HG03520 (cell line): ENCODE measurements around the gene EBI3.
"Not testable (repeated sequence)": the region's sequence is repeated elsewhere in the genome, so short reads cannot be mapped to it uniquely, and the experiment has no call there.

Experiments used
- ATAC-seq: cut with Tn5 transposase; IDR thresholded peaks from one replicate; pipeline ENCODE4 v1.9.1; 2021; ENCODE audit warnings: mild to moderate bottlenecking, moderate library complexity; ENCODE audit not compliant: unreplicated experiment

EBI3 gene

DNA sequence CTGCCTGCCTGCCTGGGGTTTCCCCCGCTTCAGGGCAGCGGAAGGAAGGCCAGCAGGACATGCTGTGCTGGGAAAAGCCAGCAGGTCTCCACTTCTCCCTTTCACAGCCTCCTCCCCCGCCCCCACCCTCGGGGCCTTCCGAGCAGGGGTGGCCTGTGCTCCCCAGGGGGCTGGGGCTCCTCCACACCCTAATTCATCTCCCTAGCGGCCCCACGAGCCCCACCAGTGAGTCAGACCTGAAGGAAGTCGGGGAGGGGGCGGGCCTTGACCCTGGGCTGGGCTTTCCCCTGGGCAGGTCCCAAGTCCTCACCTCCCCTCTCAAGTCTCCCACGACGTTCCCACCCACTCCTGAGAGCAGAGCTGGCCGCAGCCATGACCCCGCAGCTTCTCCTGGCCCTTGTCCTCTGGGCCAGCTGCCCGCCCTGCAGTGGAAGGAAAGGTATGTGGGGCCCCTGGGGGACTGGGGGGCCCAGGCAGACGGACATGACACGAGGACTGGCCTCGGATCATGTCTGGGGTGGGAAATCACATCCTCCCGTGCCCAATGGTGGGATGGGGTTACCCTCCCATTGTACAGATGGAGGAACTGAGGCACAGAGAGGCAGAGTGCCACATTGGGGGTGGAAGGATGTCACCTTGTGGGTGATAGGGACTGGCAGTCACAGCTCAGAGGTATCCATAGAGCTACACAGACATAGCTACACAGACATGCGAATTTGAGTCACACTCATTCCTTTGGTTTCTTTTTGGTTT is at the start of gene EBI3:
Gene EBI3, plus strand, starts transcription at position 345 of the 753 bp plus-strand sequence. Its CDS starts 28 bp downstream, at position 373.
- ATAC-seq: peak; percentile 47

DNA sequence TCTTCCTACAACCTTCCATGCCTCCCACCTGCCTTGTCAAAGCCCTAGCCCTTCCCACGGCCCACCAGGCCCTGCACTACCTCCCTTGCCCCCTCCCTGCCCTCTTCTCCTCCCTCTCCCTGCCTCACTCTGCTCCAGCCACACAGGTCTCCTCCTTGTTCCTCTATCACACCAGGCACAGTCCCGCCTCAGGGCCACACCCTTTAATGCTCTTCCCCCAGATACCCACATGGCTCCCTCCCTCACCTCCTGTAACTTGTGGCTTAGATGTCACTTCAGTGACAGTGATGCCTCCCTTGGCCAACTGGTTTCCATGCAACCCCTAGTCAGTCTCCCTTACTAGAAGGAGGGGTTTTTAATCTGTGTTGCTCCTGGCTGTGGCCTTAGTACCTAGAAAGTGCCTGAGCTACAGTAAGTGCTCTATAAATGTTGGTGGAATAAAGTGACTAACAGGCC is 48.2 kb upstream of the EBI3 start:
- no peak for ATAC-seq

DNA sequence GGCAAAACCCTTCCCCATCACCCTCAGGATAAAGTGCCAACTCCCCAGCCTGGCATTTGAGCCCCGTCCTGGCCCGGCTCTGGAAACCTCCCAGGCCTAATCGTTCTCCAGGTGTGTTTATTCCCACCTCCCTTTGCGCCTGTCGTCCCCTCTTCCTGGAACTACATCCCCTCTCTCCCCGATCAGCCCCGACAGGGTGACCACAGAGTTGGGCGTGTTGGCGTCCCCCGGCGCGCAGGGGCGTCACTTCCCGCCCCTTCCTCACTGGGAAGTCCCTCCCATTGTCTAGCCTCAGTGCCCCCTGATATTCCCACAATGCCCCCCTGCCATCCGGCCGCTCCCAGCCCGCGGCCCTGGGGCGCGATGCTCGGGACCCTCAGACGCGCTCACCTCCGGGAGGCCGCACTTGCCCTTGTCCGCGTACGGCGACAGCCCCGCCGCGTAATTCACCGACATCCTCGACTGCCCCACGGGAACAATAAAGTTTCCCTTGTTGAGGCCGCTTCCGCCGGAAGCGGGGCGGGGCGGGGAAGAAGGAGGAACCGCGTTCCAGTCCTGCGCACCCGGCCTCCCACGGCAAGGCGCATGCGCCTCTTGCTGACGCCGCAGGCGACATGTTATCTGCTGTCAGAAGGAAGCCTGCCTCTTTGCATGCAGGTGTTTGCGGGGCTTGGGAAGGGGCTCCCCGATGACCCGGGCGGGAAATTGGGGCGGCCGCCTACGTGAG is 47.1 kb upstream of the EBI3 start, which contains the start of the genes ANKRD24 and SIRT6:
Gene ANKRD24, plus strand, starts transcription at position 606 of the 727 bp plus-strand sequence. CDS start 3,737 bp downstream, outside the sequence.
Gene SIRT6, minus strand, starts transcription at position 480 of the 727 bp plus-strand sequence. Its CDS starts 24 bp downstream, at position 456.
- no peak for ATAC-seq

DNA sequence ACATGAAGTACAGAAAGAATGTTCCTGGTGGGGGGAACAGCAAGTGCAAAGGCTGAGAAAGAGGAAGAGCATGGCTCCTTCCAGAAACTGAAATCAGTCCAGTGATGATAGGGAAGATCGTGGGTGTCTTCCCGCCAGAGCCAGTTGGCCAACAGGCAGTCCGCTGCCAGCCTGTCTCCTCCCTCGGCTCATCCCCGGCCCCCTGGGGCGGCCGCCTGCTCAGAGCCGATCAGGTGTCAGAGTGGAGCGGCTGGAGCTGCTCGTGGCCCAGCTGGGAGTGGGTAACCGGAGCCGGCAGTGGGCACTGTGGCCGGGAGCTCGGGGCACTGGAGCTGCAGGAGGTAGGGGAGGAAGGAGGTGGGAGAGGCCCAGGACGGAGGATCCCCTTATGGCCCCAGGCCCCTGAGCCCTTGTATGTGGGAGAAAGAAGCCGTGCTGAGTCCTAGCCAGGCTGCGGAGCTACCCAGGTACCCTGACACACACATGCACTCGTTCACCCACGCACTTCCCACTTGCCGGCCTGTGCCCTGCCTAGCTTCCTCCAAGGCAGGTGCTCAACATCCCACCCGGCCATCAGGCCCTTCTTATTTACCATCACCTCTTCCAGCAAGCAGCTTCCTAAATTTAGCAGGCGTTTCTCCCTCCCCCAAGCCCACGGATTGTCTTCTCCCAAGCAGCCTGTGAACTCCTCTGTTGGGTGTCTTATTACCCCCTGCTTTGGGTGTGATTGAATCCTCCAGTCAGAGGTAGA is 45.2 kb upstream of the EBI3 start:
- no peak for ATAC-seq

DNA sequence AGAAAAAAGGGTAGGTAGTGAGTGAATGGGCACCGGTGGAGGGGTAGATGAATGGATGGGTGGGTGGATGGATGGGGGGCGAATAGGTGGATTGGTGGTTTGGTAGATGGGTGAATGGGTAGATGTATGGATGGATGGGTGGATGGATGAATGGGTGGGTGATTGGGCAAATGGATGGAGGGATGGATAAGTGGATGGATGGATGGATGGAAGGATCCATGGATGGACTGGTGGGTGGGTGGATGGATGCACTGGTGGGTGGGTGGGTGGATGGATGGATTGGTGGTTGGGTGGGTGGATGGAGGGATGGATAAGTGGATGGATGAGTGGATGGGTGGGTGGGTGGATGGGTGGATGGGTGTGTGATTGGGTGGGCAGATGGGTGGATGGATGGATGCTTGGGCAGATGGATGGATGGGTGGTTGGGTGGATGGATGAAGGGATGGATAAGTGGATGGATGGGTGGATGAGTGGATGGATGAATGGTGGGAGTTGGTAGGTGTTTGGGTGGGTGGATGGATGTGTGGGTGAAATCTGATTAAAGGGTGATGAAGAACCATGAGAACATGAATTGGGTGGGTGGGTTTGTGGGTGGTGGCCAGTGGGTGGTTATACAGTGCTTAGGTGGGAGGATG is 44.5 kb upstream of the EBI3 start:
- no peak for ATAC-seq

DNA sequence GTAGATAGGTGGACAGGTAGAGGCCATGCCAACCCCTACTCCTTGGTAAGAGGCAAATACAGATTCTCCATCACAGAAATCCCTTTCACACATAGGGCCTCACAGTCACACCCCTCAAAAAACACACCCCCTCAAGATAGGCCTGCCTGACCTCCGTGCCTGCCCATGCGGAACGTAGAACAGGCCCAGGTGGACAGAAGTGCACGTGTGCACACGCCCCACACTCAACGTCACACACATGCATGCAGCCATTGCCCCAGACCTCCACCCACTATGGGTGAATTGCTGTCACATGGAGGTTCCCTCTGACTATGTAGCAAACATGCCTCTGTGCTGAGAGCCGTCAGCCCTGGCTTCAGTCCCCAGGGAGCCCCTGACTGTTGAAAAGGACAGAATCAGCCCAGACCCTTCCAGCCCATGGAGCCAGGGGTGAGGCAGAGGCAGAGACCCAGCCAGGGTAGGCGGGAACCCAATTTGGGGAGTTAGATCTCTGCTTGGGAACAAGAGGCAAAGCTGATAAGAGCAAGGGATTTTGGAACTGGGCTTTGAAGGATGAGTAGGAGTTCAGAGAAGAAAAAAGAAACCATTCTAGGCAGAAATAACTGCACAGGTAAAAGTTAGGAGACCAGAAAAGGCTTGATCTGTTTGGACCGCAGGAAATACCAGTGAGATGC is 43.8 kb upstream of the EBI3 start:
- no peak for ATAC-seq

DNA sequence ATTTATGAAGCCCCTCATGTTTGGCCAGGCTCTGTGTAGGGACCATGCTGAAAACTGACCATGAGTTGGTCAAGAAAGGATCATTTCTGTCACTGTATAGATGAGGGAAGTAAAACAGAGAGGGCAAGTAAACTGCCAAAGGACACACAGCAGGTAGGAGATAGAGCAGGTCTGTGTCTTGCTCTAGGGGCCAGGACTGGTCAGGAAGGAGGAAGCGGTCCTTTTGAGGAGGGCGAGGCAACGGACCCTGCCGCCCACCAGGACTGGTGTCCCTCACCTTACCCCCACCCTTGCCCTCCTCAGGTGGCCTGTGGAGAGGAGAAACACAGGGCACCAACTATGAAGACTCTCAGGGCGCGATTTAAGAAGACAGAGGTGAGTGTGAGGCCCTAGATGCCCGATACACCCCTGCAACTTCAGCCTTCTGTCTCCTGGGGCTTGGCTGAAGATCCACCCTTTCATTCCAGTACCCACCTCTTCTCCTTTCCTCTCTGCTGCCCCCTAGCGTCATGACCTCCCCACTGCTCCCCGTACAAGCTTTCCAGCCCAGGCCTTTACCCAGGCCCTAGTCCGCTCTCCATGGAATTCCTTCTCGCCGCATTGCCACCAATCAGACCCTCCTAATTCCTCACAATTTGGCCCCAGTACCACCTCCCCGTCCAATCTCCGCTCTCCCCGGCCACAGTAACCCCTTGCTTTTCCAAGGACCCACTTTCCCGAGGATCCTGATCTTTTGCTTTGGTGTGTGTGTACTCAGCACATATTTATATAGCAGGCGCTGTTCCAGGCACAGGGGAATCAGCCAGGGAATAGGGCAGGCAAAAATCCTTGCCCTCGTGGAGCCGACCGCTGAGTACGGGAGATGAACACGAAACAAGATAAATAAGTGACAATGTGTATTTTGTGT is 43.0 kb upstream of the EBI3 start:
- no peak for ATAC-seq

- ATAC-seq: no peak
These were observed 41.8 kb upstream of the EBI3 start for GRCh38 chr19:4187313-4188122.

DNA sequence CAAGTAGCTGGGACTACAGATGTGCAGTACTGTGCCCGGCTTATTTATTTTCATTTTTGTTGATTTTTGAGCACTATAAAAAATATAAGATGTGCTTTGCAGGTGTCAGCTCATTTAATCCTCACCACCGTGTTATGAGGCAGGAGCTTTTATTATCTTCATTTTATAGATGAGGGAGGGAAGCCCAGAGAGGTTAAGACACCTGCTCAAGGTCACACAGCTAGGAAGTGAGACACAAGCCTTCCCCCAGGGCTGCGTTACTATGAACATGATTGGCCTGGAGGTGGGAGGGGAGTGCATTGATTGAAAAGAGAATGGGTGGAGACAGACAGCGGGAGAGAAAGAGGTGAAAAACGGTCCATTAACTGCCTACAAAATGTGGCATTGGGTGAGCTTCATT is 39.7 kb upstream of the EBI3 start:
- no peak for ATAC-seq

GRCh38 chr19:4192537-4192936 is 36.8 kb upstream of the EBI3 start:
- ATAC-seq: not testable (repeated sequence)

- no peak for ATAC-seq
These were observed 35.0 kb upstream of the EBI3 start for GRCh38 chr19:4194353-4194752.

DNA sequence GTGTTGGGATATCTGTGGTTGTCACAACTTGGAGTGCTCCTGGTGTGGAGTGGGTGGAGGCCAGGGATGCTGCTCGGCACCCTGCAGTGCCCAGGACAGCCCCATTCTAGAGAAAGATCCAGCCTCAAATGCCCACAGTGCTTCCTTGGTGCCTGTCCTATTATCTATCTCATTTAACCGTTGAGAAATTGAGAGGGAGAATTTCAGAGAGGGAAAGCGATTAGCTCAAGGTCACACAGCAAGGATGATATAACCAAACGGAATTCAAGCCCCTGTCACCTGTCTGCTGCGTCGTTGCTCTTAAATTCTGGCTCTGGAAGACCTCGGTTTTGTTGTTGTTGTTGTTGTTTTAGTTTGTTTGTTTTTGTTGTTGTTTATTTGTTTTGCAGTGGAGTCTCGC is 33.3 kb upstream of the EBI3 start:
- ATAC-seq: no peak

- ATAC-seq: no peak
These were observed 32.7 kb upstream of the EBI3 start for GRCh38 chr19:4196587-4197148.

DNA sequence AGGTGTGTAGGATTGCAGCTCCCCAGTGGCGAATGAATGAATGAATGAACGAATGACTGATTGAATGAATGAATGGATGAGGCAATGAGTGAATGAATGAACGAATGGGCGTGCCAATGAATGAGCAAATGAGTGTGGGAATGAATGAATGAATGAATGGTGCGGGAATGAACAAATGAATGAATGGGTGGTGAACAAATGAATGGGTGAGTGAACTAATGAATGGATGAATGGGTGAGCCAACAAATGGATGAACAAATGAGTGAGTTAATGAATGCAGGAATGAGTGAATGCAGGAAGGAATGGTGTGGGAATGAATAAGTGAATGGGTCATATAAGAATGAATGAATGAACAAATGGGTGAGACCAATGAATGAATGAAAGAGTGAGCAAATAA is 32.1 kb upstream of the EBI3 start:
- no peak for ATAC-seq

GRCh38 chr19:4197625-4198466 is 31.5 kb upstream of the EBI3 start:
- ATAC-seq: no peak

GRCh38 chr19:4198467-4199126 is 30.7 kb upstream of the EBI3 start:
- ATAC-seq: no peak
